GM19099 (cell line): ENCODE data around the gene THUMPD3.

Source experiments
- POLR2A ChIP-seq: IDR thresholded peaks from 3 replicates; pipeline ENCODE4 v1.6.1; 2011; ENCODE audit warnings: low read depth; ENCODE audit not compliant: insufficient read length; ENCODE audit errors: extremely low read depth

THUMPD3 gene

GRCh38 chr3:9349321-9350117 lies 13.3 kb upstream of the THUMPD3 start:
- TF ChIP-seq POLR2A, result no peak

- TF ChIP-seq POLR2A, result no peak
Measured at GRCh38 chr3:9351709-9352126, 11.1 kb upstream of the THUMPD3 start.

- TF ChIP-seq POLR2A, result no peak
Measured at GRCh38 chr3:9352917-9353752, 9.7 kb upstream of the THUMPD3 start.

- TF ChIP-seq POLR2A, result no peak
Measured at GRCh38 chr3:9361691-9362388, 1.0 kb upstream of the THUMPD3 start.

- no peak for TF ChIP-seq POLR2A
Measured at GRCh38 chr3:9369508-9369907, 6.7 kb downstream of the THUMPD3 start.

- TF ChIP-seq POLR2A, result no peak
Measured at GRCh38 chr3:9373465-9373864, 10.6 kb downstream of the THUMPD3 start.

- no peak for TF ChIP-seq POLR2A
Measured at GRCh38 chr3:9377981-9378380, 15.1 kb downstream of the THUMPD3 start.

- TF ChIP-seq POLR2A, result no peak
Measured at GRCh38 chr3:9379327-9379726, 16.5 kb downstream of the THUMPD3 start.

- TF ChIP-seq POLR2A, result no peak
Measured at GRCh38 chr3:9380014-9380413, 17.2 kb downstream of the THUMPD3 start.

GRCh38 chr3:9384141-9384828 lies 21.4 kb downstream of the THUMPD3 start:
- no peak for TF ChIP-seq POLR2A

GRCh38 chr3:9385187-9386077 lies 22.6 kb downstream of the THUMPD3 start:
- TF ChIP-seq POLR2A, result no peak

- peak; percentile 6 for TF ChIP-seq POLR2A
Measured at GRCh38 chr3:9386078-9386459, 23.2 kb downstream of the THUMPD3 start.

GRCh38 chr3:9386501-9387321 lies 23.9 kb downstream of the THUMPD3 start:
- TF ChIP-seq POLR2A, result no peak
